Measurements from ENCODE around the gene CCNYL1. TPM values are rescaled to one million over a fixed set of nuclear protein-coding genes. Genes with fewer than 3 reads are reported as not detected.
A peak's percentile ranks its signal among the peaks of the same experiment; 100 is the strongest.

CCNYL1 gene
- total RNA-seq: 7.6 TPM
- long read RNA-seq, partial matches to known transcripts: 0 of 4 reads
- long read RNA-seq, other reads (novel, unspliced or antisense): 2 of 4 reads

DNA sequence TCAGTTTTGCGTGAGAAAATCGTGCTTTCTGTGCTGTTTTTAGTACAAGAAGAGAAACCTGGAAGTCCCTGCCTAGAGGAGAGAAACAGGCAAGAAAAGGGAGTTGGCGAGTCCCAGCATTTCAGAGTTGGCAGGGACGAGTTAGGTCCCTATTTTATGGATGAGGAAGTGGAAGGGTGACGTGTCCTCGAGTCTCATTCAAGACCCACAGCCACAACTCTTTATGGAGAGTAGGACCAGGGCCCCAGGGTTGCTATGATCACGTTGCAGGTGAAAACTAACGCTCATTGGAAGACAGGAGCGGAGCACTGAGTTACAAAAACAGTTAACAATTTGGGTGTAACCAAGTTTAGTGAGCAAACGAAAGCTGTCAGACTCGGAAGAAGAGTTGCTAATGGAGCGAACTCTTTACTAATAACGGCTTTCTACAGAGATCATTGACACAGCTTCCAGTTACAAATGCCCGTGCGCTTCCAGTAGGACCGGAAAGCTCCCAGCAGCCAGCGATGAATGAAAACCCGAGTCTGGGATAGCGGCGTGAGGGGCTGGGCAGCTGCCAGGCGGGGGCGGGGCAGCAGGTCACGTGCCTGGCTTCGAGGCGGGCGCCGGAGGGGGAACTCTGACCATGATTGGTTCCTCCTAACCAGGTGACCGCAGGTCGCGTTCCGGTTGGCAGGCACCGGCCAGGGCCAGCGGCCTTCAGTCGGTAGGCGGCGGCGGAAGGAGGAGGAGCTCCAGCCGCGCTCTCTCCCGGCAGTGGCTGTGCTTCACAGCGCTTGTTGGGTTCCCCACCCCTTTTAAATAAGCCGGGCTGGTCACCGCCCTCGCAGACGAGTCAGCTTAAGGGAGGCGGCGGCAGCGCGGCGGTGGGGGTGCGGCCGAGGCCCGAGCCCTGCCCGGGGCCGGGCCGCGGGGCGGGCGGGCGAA is at the start of gene CCNYL1:
Gene CCNYL1, plus strand, starts transcription at position 827 of the 927 bp plus-strand sequence. CDS start 257 bp downstream, outside the sequence.
- H3K27me3 ChIP-seq (ENCODE audit: low read depth): no peaks in the 10 kb centered on the region
- peaks cover 32% of the 10 kb centered on the region for H3K4me1 ChIP-seq
- peak within 1 kb of the TSS; percentile 96 for H3K27ac ChIP-seq (replicated peaks)
- TF ChIP-seq, protein P1, sequence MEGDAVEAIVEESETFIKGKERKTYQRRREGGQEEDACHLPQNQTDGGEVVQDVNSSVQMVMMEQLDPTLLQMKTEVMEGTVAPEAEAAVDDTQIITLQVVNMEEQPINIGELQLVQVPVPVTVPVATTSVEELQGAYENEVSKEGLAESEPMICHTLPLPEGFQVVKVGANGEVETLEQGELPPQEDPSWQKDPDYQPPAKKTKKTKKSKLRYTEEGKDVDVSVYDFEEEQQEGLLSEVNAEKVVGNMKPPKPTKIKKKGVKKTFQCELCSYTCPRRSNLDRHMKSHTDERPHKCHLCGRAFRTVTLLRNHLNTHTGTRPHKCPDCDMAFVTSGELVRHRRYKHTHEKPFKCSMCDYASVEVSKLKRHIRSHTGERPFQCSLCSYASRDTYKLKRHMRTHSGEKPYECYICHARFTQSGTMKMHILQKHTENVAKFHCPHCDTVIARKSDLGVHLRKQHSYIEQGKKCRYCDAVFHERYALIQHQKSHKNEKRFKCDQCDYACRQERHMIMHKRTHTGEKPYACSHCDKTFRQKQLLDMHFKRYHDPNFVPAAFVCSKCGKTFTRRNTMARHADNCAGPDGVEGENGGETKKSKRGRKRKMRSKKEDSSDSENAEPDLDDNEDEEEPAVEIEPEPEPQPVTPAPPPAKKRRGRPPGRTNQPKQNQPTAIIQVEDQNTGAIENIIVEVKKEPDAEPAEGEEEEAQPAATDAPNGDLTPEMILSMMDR (IDR thresholded peaks at IDR 0.05; ENCODE audit: borderline replicate concordance): peak; percentile 65
- H3K36me3 ChIP-seq: no peaks in the 10 kb centered on the region
- H3K9me3 ChIP-seq (replicated peaks): no peaks in the 10 kb centered on the region
- peak; percentile 99 for DNase-seq
- H3K4me3 ChIP-seq: peak within 1 kb of the TSS; percentile 98
- intact Hi-C loops (cut with micrococcal nuclease): no loop called here

DNA sequence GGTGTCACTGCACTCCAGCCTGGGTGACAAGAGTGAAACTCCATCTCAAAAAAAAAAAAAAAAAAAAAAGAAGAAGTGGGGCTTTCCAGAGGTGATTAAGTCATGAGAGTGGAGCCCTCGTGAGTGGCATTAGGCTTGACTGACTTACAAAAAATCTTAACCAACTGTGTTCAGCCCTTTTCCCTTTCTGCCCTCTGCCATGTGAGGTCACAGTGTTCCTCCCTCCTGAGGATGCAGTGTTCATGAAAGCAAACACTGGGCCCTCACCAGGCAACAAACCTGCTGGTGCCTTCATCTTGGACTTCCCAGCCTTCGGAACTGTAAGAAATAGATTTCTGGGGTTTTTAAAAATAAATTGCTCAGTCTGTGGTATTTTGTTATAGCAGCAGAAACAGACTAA is 49.2 kb upstream of the CCNYL1 start:
- TF ChIP-seq, protein P1 (IDR thresholded peaks at IDR 0.05; ENCODE audit: borderline replicate concordance): no peak
- no peak for DNase-seq
- intact Hi-C loops (cut with micrococcal nuclease): no loop called here
- H3K4me3 ChIP-seq: no peak overlapping the region
- H3K27ac ChIP-seq (replicated peaks): no peak overlapping the region
- H3K27me3 ChIP-seq (ENCODE audit: low read depth): no peaks in the 10 kb centered on the region
- H3K36me3 ChIP-seq: no peaks in the 10 kb centered on the region
- H3K4me1 ChIP-seq: no peaks in the 10 kb centered on the region
- no peaks in the 10 kb centered on the region for H3K9me3 ChIP-seq (replicated peaks)

DNA sequence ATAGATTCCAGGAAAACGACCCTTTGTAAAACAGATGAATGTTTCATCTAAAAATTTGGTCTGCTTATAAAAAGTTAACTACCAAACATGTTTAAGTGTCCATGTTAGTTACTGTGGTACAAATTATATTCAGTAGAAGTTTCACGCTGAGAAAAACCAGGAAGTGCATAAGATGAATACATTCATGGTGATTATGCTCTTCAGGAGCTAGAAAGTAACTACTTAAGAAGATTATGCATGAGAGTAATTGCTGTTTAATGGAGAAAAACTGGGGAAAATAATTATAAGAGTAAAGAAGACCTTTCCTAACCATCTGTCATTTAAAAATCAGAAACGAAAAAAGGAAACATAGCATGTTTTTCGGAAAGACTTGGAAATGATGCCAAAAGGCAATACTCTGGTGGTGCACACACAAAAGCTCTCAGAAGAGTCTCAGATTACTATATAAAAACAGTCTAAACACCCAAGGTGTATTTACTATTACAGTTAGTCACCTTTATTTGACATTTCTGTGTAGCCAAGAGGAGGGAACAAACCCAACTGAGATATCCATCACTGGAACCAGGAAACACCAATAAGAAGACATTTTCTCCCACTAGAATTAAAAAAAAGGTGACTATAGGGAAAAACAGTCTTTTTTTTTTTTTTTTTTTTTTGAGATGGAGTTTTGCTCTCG is 47.4 kb upstream of the CCNYL1 start:
- no peak overlapping the region for H3K27ac ChIP-seq (replicated peaks)
- TF ChIP-seq, protein P1 (IDR thresholded peaks at IDR 0.05; ENCODE audit: borderline replicate concordance): no peak

DNA sequence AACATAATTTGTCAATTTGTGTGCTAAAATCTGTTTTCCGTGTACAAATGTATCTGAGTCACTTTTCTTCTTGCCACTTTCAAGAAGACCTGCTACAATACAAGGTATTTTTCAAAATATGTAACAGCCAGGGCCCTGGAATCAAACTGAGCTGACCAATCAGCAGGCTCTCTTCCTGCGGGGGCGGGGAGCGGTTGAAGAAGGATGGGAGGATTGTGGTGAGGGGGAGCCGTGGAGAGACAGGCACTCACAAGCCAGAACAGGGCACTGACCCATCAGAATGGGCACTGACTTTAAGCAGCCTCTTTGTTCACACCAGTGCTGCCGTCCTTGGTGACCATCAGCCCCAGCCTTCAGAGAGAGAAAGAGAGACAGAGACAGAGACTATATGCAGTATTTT is 40.6 kb upstream of the CCNYL1 start:
- Histone ChIP-seq H3K4me1 (no peaks in the 10 kb centered on the region), H3K4me3 (no peak overlapping the region), H3K27ac (replicated peaks) (no peak overlapping the region), H3K27me3 (ENCODE audit: low read depth) (no peaks in the 10 kb centered on the region), H3K9me3 (replicated peaks) (no peaks in the 10 kb centered on the region), H3K36me3 (no peaks in the 10 kb centered on the region)
- no peak for DNase-seq
- intact Hi-C loops (cut with micrococcal nuclease): no loop called here
- TF ChIP-seq, protein P1 (IDR thresholded peaks at IDR 0.05; ENCODE audit: borderline replicate concordance): no peak

More for the DNA sequence above, 47.4 kb upstream of the CCNYL1 start:
- Histone ChIP-seq H3K36me3 (no peaks in the 10 kb centered on the region), H3K9me3 (replicated peaks) (no peaks in the 10 kb centered on the region), H3K4me1 (no peaks in the 10 kb centered on the region), H3K4me3 (no peak overlapping the region), H3K27me3 (ENCODE audit: low read depth) (no peaks in the 10 kb centered on the region)
- intact Hi-C loops (cut with micrococcal nuclease): no loop called here
- no peak for DNase-seq

- H3K4me1 ChIP-seq: peaks cover 8% of the 10 kb centered on the region
- H3K9me3 ChIP-seq (replicated peaks): no peaks in the 10 kb centered on the region
- TF ChIP-seq, protein P1 (IDR thresholded peaks at IDR 0.05; ENCODE audit: borderline replicate concordance): no peak
- H3K27me3 ChIP-seq (ENCODE audit: low read depth): no peaks in the 10 kb centered on the region
- no peak overlapping the region for H3K4me3 ChIP-seq
- no peak overlapping the region for H3K27ac ChIP-seq (replicated peaks)
- intact Hi-C loops (cut with micrococcal nuclease): no loop called here
- DNase-seq: no peak
- H3K36me3 ChIP-seq: no peaks in the 10 kb centered on the region
These were observed 38.0 kb upstream of the CCNYL1 start for GRCh38 chr2:207673431-207673830.
